HepG2 (cell line): ENCODE results near the gene SRSF3. TPM values are rescaled to one million over a fixed set of nuclear protein-coding genes. Genes with fewer than 3 reads are reported as not detected.

Experiments used
- GABPA ChIP-seq, 2 experiments: IDR thresholded peaks; 2 replicates each; pipeline ENCODE4 v1.6.1; 2011 to 2016; ENCODE audit warnings: low read depth in 2 of 2, low read length in 1 of 2, missing biosample characterization in 1 of 2, missing genetic modification characterization in 1 of 2
- GZF1 ChIP-seq: sonication (generic); formaldehyde crosslinking; IDR thresholded peaks from 2 replicates; pipeline ENCODE4 v1.5.1; 2020; ENCODE audit warnings: mild to moderate bottlenecking, missing genetic modification reagents
- HOXA9 ChIP-seq: sonication (generic); formaldehyde crosslinking; IDR thresholded peaks from 2 replicates; pipeline ENCODE4 v1.8.1; 2022; ENCODE audit warnings: missing genetic modification reagents, mild to moderate bottlenecking, moderate library complexity, borderline replicate concordance
- JUNB ChIP-seq: sonication (generic); formaldehyde crosslinking; IDR thresholded peaks from 2 replicates; pipeline ENCODE4 v1.8.0; 2022; ENCODE audit warnings: missing genetic modification reagents, mild to moderate bottlenecking, borderline replicate concordance
- KDM3A ChIP-seq: IDR thresholded peaks from 2 replicates; pipeline ENCODE4 v1.6.1; 2018; ENCODE audit warnings: low read depth, missing compliant biosample characterization
- MED13 ChIP-seq: sonication (generic); formaldehyde crosslinking; IDR thresholded peaks from 2 replicates; pipeline ENCODE4 v1.5.0; 2020; ENCODE audit warnings: missing genetic modification reagents
- MLLT10 ChIP-seq: sonication (generic); formaldehyde crosslinking; IDR thresholded peaks from 2 replicates; pipeline ENCODE4 v1.4.0; 2020; ENCODE audit warnings: missing genetic modification reagents
- NFIB ChIP-seq: sonication (generic); formaldehyde crosslinking; IDR thresholded peaks from 2 replicates; pipeline ENCODE4 v1.9.0; 2021; ENCODE audit warnings: missing genetic modification reagents, mild to moderate bottlenecking, borderline replicate concordance
- POLR2AphosphoS5 ChIP-seq: IDR thresholded peaks from 2 replicates; pipeline ENCODE4 v1.6.1; 2012; ENCODE audit warnings: low read depth, low read length
- REL ChIP-seq: sonication (generic); formaldehyde crosslinking; conservative IDR thresholded peaks from 2 replicates; pipeline ENCODE4 v1.8.0; 2022; ENCODE audit warnings: mild to moderate bottlenecking, missing genetic modification reagents, moderate library complexity
- SMAD9 ChIP-seq: sonication (generic); formaldehyde crosslinking; IDR thresholded peaks from 2 replicates; pipeline ENCODE4 v1.5.1; 2020; ENCODE audit warnings: mild to moderate bottlenecking, missing genetic modification reagents
- SMC3 ChIP-seq: IDR thresholded peaks from 2 replicates; pipeline ENCODE4 v1.6.1; 2011; ENCODE audit warnings: low read length, improper control_type of control experiment
- SMYD3 ChIP-seq: sonication (generic); formaldehyde crosslinking; IDR thresholded peaks from 2 replicates; pipeline ENCODE4 v1.8.1; 2023; ENCODE audit warnings: mild to moderate bottlenecking, missing genetic modification reagents
- TBX2 ChIP-seq: sonication (generic); formaldehyde crosslinking; IDR thresholded peaks from 2 replicates; pipeline ENCODE4 v1.5.0; 2020; ENCODE audit warnings: missing genetic modification reagents, mild to moderate bottlenecking, borderline replicate concordance
- ZNF263 ChIP-seq: sonication (generic); formaldehyde crosslinking; IDR thresholded peaks from 2 replicates; pipeline ENCODE4 v1.4.0; 2020; ENCODE audit warnings: missing genetic modification reagents
- ZNF577 ChIP-seq: sonication (generic); formaldehyde crosslinking; IDR thresholded peaks from 2 replicates; pipeline ENCODE4 v1.4.0; 2020; ENCODE audit warnings: mild to moderate bottlenecking, low read depth, missing genetic modification reagents, borderline replicate concordance
- ZNF792 ChIP-seq: IDR thresholded peaks from 2 replicates; pipeline ENCODE4 v1.6.1; 2016
- polyA plus RNA-seq, 8 experiments: library from polyadenylated mRNA; depleted of rRNA in 3 of 8; stranded (reverse) in 7 of 8; unstranded in 1 of 8; fragments of >200 nt; fragmentation: Illumina TruSeq in 4 of 8; extraction: Trizol in 4 of 8; gene quantifications; 2 replicates each; pipeline versions ENCODE4 v1.2.1 to v1.2.3, GENCODE V29; 2011 to 2016; ENCODE audit warnings: low read depth in 4 of 8, missing spikeins in 1 of 8, mixed read lengths in 1 of 8; ENCODE audit not compliant: insufficient read depth in 1 of 8
- total RNA-seq, 5 experiments: library from RNA; depleted of rRNA; stranded (reverse); fragments of >200 nt; fragmentation: Illumina TruSeq; extraction: Trizol; gene quantifications; 2 replicates each; pipeline ENCODE4 v1.2.3, GENCODE V29; 2016; ENCODE audit warnings: low read depth in 1 of 5
- TF ChIP-seq, protein P1 (sequence below): sonication (generic); formaldehyde crosslinking; IDR thresholded peaks from 2 replicates; pipeline ENCODE4 v1.4.0; 2020; ENCODE audit warnings: missing genetic modification reagents; ENCODE audit errors: not compliant biosample characterization
- TF ChIP-seq, protein P2 (sequence below): sonication (generic); formaldehyde crosslinking; IDR thresholded peaks from 2 replicates; pipeline ENCODE4 v1.4.0; 2020; ENCODE audit warnings: missing genetic modification reagents
- TF ChIP-seq, protein P3 (sequence below): IDR thresholded peaks from 2 replicates; pipeline ENCODE4 v1.6.1; 2016; ENCODE audit warnings: mild to moderate bottlenecking, missing biosample characterization, missing genetic modification reagents
- TF ChIP-seq, protein P4 (sequence below): sonication (generic); formaldehyde crosslinking; IDR thresholded peaks from 2 replicates; pipeline ENCODE4 v1.8.0; 2022; ENCODE audit warnings: missing genetic modification reagents, mild to moderate bottlenecking, inconsistent platforms, borderline replicate concordance
- TF ChIP-seq, protein P5 (sequence below): sonication (generic); formaldehyde crosslinking; IDR thresholded peaks from 2 replicates; pipeline ENCODE4 v1.5.1; 2020; ENCODE audit warnings: missing genetic modification reagents, mild to moderate bottlenecking, borderline replicate concordance

SRSF3 gene
- total and polyA plus RNA-seq, 2 of the 13 experiments (the other 11 are each of a cell fraction or from before 2014, with no cell fraction given) = 206 to 684 TPM

DNA sequence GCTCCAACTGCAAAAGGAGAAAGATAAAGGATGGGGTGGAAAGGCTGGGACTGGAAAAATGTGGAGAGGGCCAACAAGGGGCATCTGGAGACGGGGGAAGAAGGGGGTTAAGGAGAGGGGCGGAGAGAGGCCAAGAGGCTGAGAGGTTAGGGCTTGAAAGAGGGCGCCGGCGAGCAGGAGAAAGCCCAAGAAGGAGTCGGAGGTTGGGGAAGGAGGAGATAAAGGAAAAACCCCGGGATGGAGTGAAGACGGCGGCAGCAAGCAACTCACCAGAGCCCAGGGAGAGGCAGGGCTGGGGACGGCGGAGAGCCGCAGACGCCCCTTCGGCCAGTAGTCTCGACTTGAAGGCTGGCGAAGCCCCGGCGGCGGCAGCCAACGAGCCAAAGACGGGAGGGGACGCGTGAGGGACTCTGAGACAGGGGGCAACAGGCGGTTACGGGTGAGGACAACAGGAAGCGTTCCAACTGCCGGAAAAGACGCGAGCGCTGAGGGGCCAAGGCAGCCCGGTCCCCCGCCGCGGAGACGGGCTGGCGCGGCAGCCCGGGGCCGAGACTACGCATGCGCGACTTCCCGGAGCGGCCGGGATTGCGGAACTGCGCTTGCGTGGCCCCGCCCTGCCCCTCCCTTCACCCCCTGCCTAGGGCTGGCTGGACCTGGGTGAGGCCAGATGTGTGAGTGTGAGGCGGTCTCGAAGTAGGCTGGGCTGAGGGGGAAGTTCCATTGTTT lies 47.1 kb upstream of the SRSF3 start, which contains the start of gene STK38 (continued):
- TF ChIP-seq, protein P1, sequence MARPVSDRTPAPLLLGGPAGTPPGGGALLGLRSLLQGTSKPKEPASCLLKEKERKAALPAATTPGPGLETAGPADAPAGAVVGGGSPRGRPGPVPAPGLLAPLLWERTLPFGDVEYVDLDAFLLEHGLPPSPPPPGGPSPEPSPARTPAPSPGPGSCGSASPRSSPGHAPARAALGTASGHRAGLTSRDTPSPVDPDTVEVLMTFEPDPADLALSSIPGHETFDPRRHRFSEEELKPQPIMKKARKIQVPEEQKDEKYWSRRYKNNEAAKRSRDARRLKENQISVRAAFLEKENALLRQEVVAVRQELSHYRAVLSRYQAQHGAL (CRISPR knock-in tag) = peak; percentile 73
- TF ChIP-seq ZNF577 (CRISPR knock-in tag) (no peak; the same call in 1 of the 2 replicates), MED13 (0 out of 2 replicates have a peak, but pooled peaks have one; percentile 59), REL (CRISPR knock-in tag) (no peak), HOXA9 (CRISPR knock-in tag) (no peak), GABPA (IDR thresholded peaks at IDR 0.05; ENCODE audit: low read depth, low read length) (no peak), GABPA (CRISPR knock-in tag; IDR thresholded peaks at IDR 0.05; ENCODE audit: low read depth) (no peak), POLR2AphosphoS5 (peak; percentile 97), KDM3A (CRISPR knock-in tag) (peak; percentile 57; the same call in 1 of the 2 replicates), GZF1 (CRISPR knock-in tag) (0 out of 2 replicates have a peak, but pooled peaks have one; percentile 75), ZNF263 (CRISPR knock-in tag) (no peak), ZNF792 (CRISPR knock-in tag) (peak; percentile 76; the same call in 1 of the 2 replicates), JUNB (CRISPR knock-in tag) (no peak), TBX2 (CRISPR knock-in tag) (peak; percentile 84), SMYD3 (CRISPR knock-in tag) (0 out of 2 replicates have a peak, but pooled peaks have one; percentile 11), MLLT10 (no peak), SMAD9 (CRISPR knock-in tag) (no peak), NFIB (CRISPR knock-in tag) (no peak), SMC3 (no peak)
- TF ChIP-seq, protein P2, sequence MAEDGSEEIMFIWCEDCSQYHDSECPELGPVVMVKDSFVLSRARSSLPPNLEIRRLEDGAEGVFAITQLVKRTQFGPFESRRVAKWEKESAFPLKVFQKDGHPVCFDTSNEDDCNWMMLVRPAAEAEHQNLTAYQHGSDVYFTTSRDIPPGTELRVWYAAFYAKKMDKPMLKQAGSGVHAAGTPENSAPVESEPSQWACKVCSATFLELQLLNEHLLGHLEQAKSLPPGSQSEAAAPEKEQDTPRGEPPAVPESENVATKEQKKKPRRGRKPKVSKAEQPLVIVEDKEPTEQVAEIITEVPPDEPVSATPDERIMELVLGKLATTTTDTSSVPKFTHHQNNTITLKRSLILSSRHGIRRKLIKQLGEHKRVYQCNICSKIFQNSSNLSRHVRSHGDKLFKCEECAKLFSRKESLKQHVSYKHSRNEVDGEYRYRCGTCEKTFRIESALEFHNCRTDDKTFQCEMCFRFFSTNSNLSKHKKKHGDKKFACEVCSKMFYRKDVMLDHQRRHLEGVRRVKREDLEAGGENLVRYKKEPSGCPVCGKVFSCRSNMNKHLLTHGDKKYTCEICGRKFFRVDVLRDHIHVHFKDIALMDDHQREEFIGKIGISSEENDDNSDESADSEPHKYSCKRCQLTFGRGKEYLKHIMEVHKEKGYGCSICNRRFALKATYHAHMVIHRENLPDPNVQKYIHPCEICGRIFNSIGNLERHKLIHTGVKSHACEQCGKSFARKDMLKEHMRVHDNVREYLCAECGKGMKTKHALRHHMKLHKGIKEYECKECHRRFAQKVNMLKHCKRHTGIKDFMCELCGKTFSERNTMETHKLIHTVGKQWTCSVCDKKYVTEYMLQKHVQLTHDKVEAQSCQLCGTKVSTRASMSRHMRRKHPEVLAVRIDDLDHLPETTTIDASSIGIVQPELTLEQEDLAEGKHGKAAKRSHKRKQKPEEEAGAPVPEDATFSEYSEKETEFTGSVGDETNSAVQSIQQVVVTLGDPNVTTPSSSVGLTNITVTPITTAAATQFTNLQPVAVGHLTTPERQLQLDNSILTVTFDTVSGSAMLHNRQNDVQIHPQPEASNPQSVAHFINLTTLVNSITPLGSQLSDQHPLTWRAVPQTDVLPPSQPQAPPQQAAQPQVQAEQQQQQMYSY (CRISPR knock-in tag) = peak; percentile 32; the same call in 1 of the 2 replicates
- TF ChIP-seq, protein P3, sequence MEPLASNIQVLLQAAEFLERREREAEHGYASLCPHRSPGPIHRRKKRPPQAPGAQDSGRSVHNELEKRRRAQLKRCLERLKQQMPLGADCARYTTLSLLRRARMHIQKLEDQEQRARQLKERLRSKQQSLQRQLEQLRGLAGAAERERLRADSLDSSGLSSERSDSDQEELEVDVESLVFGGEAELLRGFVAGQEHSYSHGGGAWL = peak; percentile 87
- TF ChIP-seq, protein P4, sequence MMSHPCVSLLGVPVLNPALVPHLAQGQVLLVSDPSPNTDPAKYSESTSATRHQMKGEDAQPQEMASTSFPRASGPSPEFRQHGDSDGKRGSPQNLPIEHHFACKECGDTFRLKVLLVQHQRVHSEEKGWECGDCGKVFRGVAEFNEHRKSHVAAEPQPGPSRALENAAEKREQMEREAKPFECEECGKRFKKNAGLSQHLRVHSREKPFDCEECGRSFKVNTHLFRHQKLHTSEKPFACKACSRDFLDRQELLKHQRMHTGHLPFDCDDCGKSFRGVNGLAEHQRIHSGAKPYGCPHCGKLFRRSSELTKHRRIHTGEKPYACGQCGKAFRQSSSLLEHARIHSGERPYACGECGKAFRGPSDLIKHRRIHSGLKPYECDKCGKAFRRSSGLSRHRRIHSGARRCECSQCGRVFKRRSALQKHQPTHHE (CRISPR knock-in tag) = peak; percentile 98
- TF ChIP-seq, protein P5, sequence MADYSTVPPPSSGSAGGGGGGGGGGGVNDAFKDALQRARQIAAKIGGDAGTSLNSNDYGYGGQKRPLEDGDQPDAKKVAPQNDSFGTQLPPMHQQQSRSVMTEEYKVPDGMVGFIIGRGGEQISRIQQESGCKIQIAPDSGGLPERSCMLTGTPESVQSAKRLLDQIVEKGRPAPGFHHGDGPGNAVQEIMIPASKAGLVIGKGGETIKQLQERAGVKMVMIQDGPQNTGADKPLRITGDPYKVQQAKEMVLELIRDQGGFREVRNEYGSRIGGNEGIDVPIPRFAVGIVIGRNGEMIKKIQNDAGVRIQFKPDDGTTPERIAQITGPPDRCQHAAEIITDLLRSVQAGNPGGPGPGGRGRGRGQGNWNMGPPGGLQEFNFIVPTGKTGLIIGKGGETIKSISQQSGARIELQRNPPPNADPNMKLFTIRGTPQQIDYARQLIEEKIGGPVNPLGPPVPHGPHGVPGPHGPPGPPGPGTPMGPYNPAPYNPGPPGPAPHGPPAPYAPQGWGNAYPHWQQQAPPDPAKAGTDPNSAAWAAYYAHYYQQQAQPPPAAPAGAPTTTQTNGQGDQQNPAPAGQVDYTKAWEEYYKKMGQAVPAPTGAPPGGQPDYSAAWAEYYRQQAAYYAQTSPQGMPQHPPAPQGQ (CRISPR knock-in tag) = no peak
